Spleen (tissue), 7 donors: ENCODE results near the gene ABAT.

Experiments
- POLR2AphosphoS5 ChIP-seq, 3 donors: sonication (generic); formaldehyde crosslinking; IDR thresholded peaks; one replicate each; pipeline ENCODE4 v1.5.1; 2017; ENCODE audit warnings: antibody characterized with exemption in 3 of 3
- TF ChIP-seq, protein P1 (sequence below), 11 experiments: fragments of 200-600 bp in 7 of 11; fragments of 450-650 bp in 4 of 11; sonication (generic) in 4 of 11; IDR thresholded peaks in 8 of 11; conservative IDR thresholded peaks in 3 of 11; 1 replicate in 7 of 11; 2 replicates in 4 of 11; pipeline versions ENCODE4 v1.4.0 to v1.8.0; 2016 to 2021; ENCODE audit warnings: antibody characterized with exemption in 11 of 11, inconsistent platforms in 4 of 11, mild to moderate bottlenecking in 1 of 11
- donor health status: DM: no; HTN: no; CAD: no; lungs with moderate emphysema.
- donor health status: DM: no; HTN: no; CAD: no.
- donor health status: DM: no; HTN: no; CAD: no.

DNA sequence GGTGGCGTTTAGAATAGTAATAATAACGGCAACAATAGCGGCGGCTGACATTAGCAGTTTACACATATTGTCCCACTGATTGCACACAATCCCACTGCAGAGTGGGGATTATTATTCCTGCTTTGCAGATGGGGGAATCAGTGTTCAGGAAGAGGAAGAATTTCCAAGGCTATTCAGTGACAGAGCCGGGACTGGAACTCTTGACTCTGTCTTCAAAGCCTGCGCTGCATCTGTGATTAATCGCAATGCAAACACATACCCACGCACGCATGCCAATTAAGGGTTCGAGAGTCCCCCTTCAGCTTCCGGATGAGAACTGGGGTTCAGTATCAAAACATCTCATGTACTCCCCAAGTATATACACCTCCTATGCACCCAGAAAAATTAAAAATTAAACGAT lies 93.9 kb downstream of the ABAT start:
- TF ChIP-seq, protein P1, sequence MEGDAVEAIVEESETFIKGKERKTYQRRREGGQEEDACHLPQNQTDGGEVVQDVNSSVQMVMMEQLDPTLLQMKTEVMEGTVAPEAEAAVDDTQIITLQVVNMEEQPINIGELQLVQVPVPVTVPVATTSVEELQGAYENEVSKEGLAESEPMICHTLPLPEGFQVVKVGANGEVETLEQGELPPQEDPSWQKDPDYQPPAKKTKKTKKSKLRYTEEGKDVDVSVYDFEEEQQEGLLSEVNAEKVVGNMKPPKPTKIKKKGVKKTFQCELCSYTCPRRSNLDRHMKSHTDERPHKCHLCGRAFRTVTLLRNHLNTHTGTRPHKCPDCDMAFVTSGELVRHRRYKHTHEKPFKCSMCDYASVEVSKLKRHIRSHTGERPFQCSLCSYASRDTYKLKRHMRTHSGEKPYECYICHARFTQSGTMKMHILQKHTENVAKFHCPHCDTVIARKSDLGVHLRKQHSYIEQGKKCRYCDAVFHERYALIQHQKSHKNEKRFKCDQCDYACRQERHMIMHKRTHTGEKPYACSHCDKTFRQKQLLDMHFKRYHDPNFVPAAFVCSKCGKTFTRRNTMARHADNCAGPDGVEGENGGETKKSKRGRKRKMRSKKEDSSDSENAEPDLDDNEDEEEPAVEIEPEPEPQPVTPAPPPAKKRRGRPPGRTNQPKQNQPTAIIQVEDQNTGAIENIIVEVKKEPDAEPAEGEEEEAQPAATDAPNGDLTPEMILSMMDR (IDR thresholded peaks at IDR 0.05 in 8 of 11, conservative IDR thresholded peaks at IDR 0.05 in 3 of 11) = no peak
- TF ChIP-seq POLR2AphosphoS5 (IDR thresholded peaks at IDR 0.05) = no peak
